Activated CD4-positive, alpha-beta T cell treated with anti-CD3 and anti-CD28 coated beads, Interleukin-2, amount 50 U/mL, for 16 hours (primary cell): Measurements from ENCODE around the gene ADAR.

ENCODE experiments used
- DNase-seq: peaks from one replicate; pipeline ENCODE4 v3.0.0-alpha.2; 2020

ADAR gene

GRCh38 chr1:154581766-154582165 is 26.2 kb downstream of the ADAR start:
- no peak for DNase-seq

- no peak for DNase-seq
Measured at GRCh38 chr1:154579374-154579773, 28.6 kb downstream of the ADAR start.

- DNase-seq = no peak
Measured at GRCh38 chr1:154578058-154578418, 29.9 kb downstream of the ADAR start.

- DNase-seq = no peak
Measured at GRCh38 chr1:154577346-154578057, 30.5 kb downstream of the ADAR start.

- DNase-seq = no peak
Measured at GRCh38 chr1:154575951-154576566, 31.9 kb downstream of the ADAR start.

GRCh38 chr1:154575147-154575927 is 32.6 kb downstream of the ADAR start:
- no peak for DNase-seq

GRCh38 chr1:154574716-154575115 is 33.3 kb downstream of the ADAR start:
- no peak for DNase-seq

GRCh38 chr1:154573168-154573510 is 34.8 kb downstream of the ADAR start:
- DNase-seq = no peak

GRCh38 chr1:154572468-154573167 is 35.4 kb downstream of the ADAR start:
- no peak for DNase-seq

GRCh38 chr1:154571964-154572288 is 36.1 kb downstream of the ADAR start:
- no peak for DNase-seq

- no peak for DNase-seq
Measured at GRCh38 chr1:154571244-154571963, 36.6 kb downstream of the ADAR start.

- DNase-seq = no peak
Measured at GRCh38 chr1:154568157-154568815, 39.7 kb downstream of the ADAR start.

- peak; percentile 57 for DNase-seq
Measured at GRCh38 chr1:154567386-154568156, 40.4 kb downstream of the ADAR start, which contains the start of gene CHRNB2. Gene CHRNB2 (plus strand): TSS chr1:154567778. CDS start chr1:154568045, 267 bp downstream.

- DNase-seq = no peak
Measured at GRCh38 chr1:154565876-154566275, 42.1 kb downstream of the ADAR start.

GRCh38 chr1:154559466-154560044 is 48.4 kb downstream of the ADAR start:
- DNase-seq = peak; percentile 89

GRCh38 chr1:154558720-154559465 is 49.1 kb downstream of the ADAR start:
- DNase-seq = peak; percentile 100

GRCh38 chr1:154557939-154558719 is 49.9 kb downstream of the ADAR start, which contains the start of gene UBE2Q1:
Gene UBE2Q1 (minus strand): TSS chr1:154558662. CDS start chr1:154558553, 109 bp downstream.
- peak; percentile 22 for DNase-seq

- DNase-seq = no peak
Measured at GRCh38 chr1:154557248-154557938, 50.6 kb downstream of the ADAR start.

- no peak for DNase-seq
Measured at GRCh38 chr1:154556422-154556821, 51.6 kb downstream of the ADAR start.
